K562 (cell line): Measurements from ENCODE around the gene PTH2. TPM values are rescaled to one million over a fixed set of nuclear protein-coding genes. Genes with fewer than 3 reads are reported as not detected.

Source experiments
- CREB1 ChIP-seq, 2 experiments: sonication (generic) in 1 of 2; formaldehyde crosslinking in 1 of 2; IDR thresholded peaks; 2 replicates each; pipeline versions ENCODE4 v1.6.1 to v1.8.0; 2012 to 2022; ENCODE audit warnings: inconsistent platforms in 1 of 2, mild to moderate bottlenecking in 1 of 2, missing genetic modification reagents in 1 of 2, moderate library complexity in 1 of 2
- CXXC5 ChIP-seq: fragments of 250-450 bp; sonication (Bioruptor Pico); IDR thresholded peaks from 2 replicates; pipeline ENCODE4 v1.8.0; 2022; ENCODE audit warnings: inconsistent platforms, mild to moderate bottlenecking, moderate library complexity
- HMGN3 ChIP-seq: IDR thresholded peaks from 2 replicates; pipeline ENCODE4 v1.6.1; 2011; ENCODE audit warnings: borderline replicate concordance, low read depth, mild to moderate bottlenecking, mixed read lengths, low read length; ENCODE audit not compliant: insufficient read length; ENCODE audit errors: extremely low read depth
- JUN ChIP-seq, 2 experiments: sonication (generic) in 1 of 2; formaldehyde crosslinking in 1 of 2; IDR thresholded peaks; 2 replicates each; pipeline versions ENCODE4 v1.6.1 to v1.8.0; 2012 to 2022; ENCODE audit warnings: borderline replicate concordance in 2 of 2, mild to moderate bottlenecking in 2 of 2, improper control_type of control experiment in 1 of 2, low read depth in 1 of 2, low read length in 1 of 2, missing genetic modification reagents in 1 of 2
- MTA3 ChIP-seq: fragments of 450-650 bp; formaldehyde crosslinking; IDR thresholded peaks from 2 replicates; pipeline ENCODE4 v1.6.1; 2017; ENCODE audit warnings: mild to moderate bottlenecking, borderline replicate concordance
- MYC ChIP-seq, 2 experiments: fragments of 250-450 bp in 1 of 2; sonication (Bioruptor Pico) in 1 of 2; IDR thresholded peaks; 2 replicates each; pipeline versions ENCODE4 v1.5.1 to v1.6.1; 2012 to 2021; ENCODE audit warnings: low read depth in 2 of 2, borderline replicate concordance in 1 of 2, improper control_type of control experiment in 1 of 2, low read length in 1 of 2, mild to moderate bottlenecking in 1 of 2, moderate library complexity in 1 of 2
- RAD51 ChIP-seq: fragments of 450-650 bp; IDR thresholded peaks from 2 replicates; pipeline ENCODE4 v1.7.1; 2016; ENCODE audit warnings: low read depth, mild to moderate bottlenecking, borderline replicate concordance
- REST ChIP-seq, 2 experiments: fragments of 450-650 bp; formaldehyde crosslinking in 1 of 2; IDR thresholded peaks; 2 replicates each; pipeline versions ENCODE4 v1.4.0 to v1.6.1; 2014 to 2020; ENCODE audit warnings: mild to moderate bottlenecking in 2 of 2, borderline replicate concordance in 1 of 2, low read depth in 1 of 2
- polyA plus RNA-seq, 8 experiments: library from polyadenylated mRNA; depleted of rRNA in 4 of 8; stranded (reverse) in 5 of 8; unstranded in 3 of 8; fragments of >200 nt; fragmentation: Nextera tagmentation in 2 of 8; fragmentation: Illumina TruSeq in 1 of 8; extraction: Ambion mirVana in 2 of 8; extraction: Trizol in 1 of 8; gene quantifications; 2 replicates each; pipeline versions ENCODE4 v1.2.1 to v1.2.3, GENCODE V29; 2011 to 2014; ENCODE audit warnings: inconsistent platforms in 1 of 8, missing spikeins in 1 of 8
- total RNA-seq, 7 experiments: library from RNA; depleted of rRNA in 6 of 7; stranded (reverse); fragments of >200 nt in 6 of 7; fragmentation: Illumina TruSeq in 2 of 7; extraction: Trizol in 2 of 7; gene quantifications; 2 replicates each; pipeline versions ENCODE4 v1.2.1 to v1.2.3, GENCODE V29; 2011 to 2021; ENCODE audit warnings: low replicate concordance in 1 of 7

The PTH2 gene
- total and polyA plus RNA-seq, 9 of the 15 experiments (the other 6 are each of a cell fraction or from before 2014, with no cell fraction given) = 1.3 TPM; not detected in 8

GRCh38 chr19:49436381-49437017 is 13.3 kb upstream of the PTH2 start (continued):
- peak; percentile 52; the same call in 1 of the 2 replicates for TF ChIP-seq REST (IDR thresholded peaks at IDR 0.05; ENCODE audit: borderline replicate concordance)
- no peak for TF ChIP-seq REST (CRISPR knock-in tag; IDR thresholded peaks at IDR 0.05; ENCODE audit: low read depth)
- no peak for TF ChIP-seq MTA3
- TF ChIP-seq JUN (IDR thresholded peaks at IDR 0.05; ENCODE audit: borderline replicate concordance, low read depth, low read length) = peak; percentile 48; the same call in 1 of the 2 replicates
- TF ChIP-seq JUN (CRISPR knock-in tag; IDR thresholded peaks at IDR 0.05; ENCODE audit: borderline replicate concordance) = no peak
- peak; percentile 75 for TF ChIP-seq MYC (IDR thresholded peaks at IDR 0.05; ENCODE audit: low read depth, low read length)
- no peak for TF ChIP-seq MYC (CRISPR knock-in tag; IDR thresholded peaks at IDR 0.05; ENCODE audit: borderline replicate concordance, low read depth)
- TF ChIP-seq HMGN3 = peak; percentile 13
- TF ChIP-seq RAD51 = peak; percentile 42; the same call in 1 of the 2 replicates
- TF ChIP-seq CREB1 (IDR thresholded peaks at IDR 0.05) = peak; percentile 91
- peak; percentile 92 for TF ChIP-seq CREB1 (CRISPR knock-in tag; IDR thresholded peaks at IDR 0.05)
- TF ChIP-seq CXXC5 (CRISPR knock-in tag) = 0 out of 2 replicates have a peak, but pooled peaks have one; percentile 18
